HG03060 (cell line): ENCODE data around the gene RPS6KB2.
"Not testable (repeated sequence)": the region's sequence is repeated elsewhere in the genome, so short reads cannot be mapped to it uniquely, and the experiment has no call there.

Experiments used
- ATAC-seq: cut with Tn5 transposase; IDR thresholded peaks from one replicate; pipeline ENCODE4 v1.9.1; 2021; ENCODE audit warnings: low read depth, moderate number of reproducible peaks; ENCODE audit not compliant: unreplicated experiment

RPS6KB2 gene

DNA sequence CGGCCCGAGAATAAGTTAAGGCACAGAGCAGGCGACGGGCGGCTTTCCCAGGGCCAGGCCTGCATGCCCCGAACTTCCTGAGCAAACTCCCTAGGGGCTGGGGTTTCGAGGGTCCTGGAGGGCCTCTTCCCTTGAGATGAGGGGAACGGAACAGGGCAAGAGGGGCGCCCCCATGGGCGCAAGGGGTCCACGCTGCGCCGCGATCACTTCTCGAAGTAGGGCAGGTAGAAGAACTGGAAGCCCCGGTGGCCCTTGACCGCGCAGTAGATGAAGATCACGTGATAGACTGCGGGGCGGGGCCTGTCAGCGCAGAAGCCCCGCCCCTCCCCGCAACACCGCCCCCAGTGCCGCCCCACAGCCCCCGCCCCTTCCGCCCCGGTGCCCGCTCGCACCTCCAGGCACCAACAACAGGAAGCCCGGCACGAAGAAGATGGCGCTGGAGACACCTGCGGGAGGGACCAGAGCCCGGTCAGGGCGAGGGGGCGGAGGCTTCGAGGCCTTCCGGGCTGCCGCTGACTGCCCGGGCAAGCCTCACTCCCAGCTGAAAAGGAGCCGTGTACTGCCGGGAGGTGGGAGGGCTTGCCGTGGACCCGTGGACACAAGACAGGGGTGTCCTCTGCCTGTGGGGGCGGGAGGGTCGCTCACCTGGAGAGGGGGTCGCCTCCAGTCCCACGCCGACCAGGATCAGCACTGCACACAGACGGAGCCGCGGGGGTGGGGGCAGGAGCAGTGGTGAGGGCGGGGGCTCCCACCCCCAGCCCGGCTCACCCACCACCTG lies 36.3 kb downstream of the RPS6KB2 start:
- ATAC-seq, result no peak

DNA sequence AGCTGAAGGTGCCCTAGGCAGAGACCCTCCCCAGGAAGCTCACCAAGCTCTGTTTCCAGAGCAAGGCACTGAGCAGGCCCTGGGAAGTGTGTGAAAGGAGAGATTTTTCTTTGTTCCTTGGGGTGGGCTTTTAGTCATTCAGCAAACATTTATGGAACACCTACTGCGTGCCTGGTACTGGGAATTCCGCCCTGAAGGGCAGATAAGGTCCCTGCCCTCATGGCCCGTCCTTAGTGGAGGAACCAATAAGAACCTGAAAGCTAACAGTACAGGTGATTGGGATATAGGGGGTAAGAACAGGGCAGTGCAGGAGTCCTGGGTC lies 36.9 kb downstream of the RPS6KB2 start:
- ATAC-seq, result no peak

DNA sequence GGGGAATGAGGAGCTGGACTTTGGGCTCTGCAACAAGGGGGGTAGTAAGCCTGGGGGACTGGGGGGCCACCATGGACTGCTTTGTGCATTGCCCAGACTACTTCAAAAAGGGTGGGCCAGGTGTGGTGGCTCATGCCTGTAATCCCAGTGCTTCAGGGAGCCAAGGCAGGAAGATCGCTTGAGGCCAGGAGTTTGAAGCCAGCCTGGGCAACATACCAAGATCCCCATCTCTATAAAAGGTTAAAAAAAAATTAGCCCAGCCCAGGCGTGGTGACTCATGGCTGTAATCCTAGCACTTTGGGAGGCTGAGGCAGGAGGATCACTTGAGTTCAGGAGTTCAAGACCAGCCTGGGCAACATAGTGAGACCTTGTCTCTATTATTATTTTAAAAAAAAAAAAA lies 37.2 kb downstream of the RPS6KB2 start:
- not testable (repeated sequence) for ATAC-seq

DNA sequence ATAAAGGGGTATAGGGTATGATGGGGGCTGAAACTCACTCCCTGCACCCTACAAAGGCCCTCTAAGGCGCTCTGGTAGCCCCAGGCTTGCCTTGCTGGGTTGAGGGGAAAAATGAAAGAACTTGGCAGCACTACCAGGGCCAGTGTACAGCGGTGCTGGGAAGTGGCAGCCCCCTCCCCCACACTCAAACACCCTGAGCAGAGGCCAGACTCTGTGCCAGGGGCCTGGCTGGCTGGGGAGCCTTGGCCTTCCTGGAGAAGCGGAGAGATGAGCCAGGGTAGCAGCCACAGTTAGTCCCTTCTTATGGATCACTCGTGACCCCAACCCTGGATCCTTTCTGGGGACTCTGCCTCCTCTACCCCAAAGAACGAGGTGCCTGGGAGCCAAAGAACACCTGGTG lies 38.1 kb downstream of the RPS6KB2 start:
- ATAC-seq, result no peak

DNA sequence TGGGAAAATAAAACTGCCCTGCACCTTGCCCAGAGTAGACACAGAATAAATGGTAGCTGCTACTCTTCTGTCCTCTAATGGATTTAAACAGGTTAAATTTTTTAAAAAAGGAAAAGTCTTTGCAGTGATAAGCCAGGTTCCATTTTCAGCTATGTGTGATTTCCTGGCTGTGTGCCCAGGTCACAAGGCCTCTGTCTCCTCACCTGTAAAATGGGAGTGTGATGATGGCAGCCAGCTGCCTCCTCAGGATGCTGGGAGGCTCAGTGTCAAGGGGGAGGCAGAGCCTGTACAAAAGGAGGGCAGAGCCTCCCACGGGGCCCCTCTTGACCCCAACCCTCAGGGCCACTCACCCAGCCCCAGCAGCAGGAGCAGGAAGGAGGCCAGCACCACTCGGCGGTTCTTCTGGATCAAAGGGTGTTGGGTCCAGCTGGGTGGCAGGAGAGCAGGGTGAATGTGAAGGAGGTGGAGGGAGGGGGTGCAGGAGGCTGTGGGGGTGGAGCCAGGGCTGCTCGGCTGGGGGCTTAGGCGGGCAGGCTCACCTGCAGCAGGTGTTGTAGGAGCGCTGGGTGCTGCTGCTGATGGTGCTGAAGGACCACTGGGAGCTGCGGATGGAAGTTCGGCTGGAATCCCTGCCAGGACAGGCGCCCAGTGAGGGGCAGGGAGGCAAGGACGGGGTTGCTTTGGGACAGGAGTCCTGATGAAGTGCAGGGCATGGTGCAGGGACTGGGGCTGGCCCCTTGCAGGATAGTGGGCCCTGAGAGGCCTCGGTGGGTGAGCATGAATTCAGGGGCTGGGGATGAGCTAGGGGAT lies 38.9 kb downstream of the RPS6KB2 start:
- no peak for ATAC-seq

DNA sequence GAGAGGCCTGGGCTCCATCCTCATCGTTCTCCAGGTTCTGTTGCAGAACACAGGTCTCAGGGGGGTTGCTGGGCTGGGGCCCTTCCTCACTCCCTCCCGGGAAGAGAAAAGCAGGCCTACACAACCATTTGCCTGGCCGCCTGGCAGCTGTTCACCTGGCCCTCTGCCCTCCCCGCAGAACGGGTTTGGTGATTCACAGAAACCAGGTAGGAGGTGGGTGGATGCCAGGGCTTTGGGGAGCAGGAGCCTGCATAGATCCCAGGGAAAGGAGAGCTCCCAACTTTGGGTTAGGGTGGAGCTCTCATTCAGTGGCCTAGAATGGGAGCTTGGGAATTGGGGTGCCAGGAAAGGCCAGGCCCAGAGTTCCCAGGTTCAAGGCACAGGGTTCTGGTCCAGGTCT lies 39.8 kb downstream of the RPS6KB2 start:
- ATAC-seq, result no peak

DNA sequence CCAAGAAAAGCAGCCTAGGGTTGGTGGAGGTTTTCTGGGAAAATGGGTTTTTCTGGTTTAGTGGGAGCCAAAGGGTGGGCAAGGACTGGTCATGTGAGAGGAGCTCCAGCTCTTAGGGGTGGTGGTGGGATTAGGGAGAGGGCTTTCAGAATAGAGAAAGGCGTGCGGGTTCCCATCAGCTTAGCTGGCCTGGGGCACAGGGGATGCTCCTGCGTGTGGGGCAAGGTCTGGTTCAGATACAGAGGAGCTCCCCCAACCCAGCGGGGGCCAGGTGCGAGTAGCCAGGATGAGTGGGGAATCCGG lies 40.1 kb downstream of the RPS6KB2 start:
- no peak for ATAC-seq

DNA sequence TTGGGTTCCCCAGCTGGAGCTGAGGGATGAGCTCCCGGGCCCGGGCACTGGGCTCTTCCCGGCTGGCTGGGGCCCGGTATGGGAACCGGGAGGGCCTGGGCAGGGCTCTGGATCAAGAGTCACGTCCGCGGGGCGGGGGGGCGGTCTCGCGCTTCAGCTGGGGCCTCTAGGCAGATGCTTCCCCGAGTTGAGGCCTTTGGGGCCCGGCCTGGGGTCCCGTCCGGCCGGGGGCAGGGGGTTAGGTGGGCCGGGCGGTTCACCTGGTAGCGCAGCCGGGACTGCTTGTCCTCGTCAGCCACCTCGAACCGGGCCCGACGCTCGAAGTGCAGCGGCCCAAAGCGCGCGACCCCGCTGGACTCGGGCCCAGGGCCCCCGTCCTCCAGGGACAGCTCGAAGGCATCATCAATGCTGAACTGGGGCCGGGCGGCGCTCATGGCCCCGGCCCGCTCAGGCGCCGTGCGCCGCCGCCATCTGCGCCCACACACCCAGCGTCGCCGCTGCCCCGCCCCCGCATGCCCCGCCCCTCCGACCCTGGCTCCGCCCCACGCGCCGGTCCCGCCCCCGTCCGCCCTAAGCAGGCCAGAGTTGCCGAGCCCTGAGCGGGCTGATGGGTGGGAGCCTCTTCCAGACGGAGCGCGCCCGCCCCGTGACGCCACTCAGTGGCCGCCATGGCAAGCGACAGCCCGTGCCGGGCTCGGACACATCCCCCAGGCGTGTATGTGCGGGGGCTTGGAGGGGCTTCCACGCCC lies 40.6 kb downstream of the RPS6KB2 start, which contains the start of gene TMEM134:
Gene TMEM134 (minus strand): TSS at position 493 of the 749 bp plus-strand sequence. CDS start 59 bp downstream, at position 434.
- ATAC-seq, result peak; percentile 28

DNA sequence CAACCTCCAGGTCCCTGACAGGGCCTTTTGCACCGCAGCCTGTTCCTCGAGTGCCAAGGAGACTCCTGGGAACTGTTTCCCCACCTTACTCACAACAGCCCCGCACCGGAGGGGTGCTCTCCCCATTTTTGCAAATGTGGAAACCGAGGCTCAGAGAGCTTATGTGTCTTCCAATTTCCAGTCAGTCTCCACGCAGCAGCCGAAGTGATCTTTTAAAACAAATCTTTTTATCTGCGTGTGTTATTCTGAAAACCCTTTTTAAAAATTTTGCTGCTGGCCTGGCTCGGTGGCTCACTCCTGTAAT lies 41.2 kb downstream of the RPS6KB2 start:
- no peak for ATAC-seq

DNA sequence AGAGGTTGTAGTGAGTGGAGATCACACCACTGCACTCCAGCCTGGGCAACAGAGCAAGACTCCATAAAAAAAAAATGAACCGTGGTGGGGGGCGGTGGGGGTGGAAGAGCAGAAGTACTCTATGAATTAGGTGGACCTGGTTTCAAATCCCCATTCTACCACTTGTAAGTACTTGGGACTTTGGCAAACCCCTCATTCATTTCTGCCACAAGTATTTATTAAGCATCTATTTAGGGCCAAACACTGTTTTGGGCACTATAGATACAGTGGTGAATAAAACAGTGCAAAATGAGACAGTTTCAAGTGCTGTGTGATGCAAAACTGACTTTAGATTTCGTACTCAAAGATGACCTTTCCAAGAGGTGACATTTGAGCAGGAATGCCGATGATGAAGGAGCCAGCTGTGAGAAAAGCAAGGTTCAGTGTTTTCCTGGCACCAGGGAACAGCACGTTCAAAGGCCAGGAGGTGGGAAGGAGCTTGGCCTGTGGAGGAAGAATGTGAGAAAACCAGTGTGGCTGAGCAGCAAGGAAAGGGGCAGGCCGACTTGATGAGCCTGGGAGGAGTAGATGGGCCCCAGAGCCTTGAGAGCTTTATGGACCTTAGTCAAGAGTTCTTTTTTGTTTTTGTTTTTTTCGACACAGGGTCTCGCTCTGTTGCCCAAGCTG lies 42.2 kb downstream of the RPS6KB2 start:
- no peak for ATAC-seq

DNA sequence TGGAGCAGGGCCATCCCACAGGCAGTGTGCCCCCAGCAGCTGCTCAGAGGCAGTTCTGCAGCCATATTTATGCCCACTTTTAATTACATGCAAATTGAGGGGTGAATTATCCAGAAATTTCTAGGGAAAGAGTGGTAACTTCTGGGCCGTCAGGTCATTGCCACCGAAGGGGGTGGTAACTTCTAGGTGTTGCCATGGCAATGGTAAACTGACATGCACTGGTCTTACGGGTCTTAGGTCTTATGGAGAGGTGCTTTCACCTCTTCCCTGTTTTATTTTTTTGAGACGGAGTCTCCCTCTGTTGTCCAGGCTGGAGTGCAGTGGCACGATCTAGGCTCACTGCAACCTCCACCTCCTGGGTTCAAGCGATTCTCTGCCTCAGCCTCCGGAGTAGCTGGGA lies 44.6 kb downstream of the RPS6KB2 start:
- no peak for ATAC-seq

DNA sequence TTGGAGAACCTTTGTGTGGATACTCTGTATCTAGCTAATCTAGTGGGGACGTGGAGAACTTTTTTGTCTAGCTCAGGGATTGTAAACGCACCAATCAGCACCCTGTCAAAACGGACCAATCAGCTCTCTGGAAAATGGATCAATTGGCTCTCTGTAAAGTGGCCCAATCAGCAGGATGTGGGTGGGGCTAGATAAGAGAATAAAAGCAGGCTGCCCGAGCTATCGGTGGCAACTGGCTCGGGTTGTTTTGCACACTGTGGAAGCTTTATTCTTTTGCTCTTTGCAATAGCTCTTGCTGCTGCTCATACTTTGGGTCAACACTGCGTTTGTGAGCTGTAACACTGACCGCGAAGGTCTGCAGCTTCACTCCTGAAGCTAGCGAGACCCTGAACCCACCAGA lies 48.4 kb downstream of the RPS6KB2 start:
- ATAC-seq, result not testable (repeated sequence)

DNA sequence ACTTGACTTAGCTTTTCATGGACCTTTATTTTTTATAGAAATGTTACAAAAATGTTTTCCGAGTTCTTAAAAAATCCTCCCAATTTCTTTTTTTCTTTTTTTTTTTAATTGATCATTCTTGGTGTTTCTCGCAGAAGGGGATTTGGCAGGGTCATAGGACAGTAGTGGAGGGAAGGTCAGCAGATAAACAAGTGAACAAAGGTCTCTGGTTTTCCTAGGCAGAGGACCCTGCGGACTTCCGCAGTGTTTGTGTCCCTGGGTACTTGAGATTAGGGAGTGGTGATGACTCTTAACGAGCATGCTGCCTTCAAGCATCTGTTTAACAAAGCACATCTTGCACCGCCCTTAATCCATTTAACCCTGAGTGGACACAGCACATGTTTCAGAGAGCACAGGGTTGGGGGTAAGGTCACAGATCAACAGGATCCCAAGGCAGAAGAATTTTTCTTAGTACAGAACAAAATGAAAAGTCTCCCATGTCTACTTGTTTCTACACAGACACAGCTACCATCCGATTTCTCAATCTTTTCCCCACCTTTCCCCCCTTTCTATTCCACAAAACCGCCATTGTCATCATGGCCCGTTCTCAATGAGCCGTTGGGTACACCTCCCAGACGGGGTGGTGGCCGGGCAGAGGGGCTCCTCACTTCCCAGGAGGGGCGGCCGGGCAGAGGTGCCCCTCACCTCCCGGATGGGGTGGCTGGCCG lies 49.2 kb downstream of the RPS6KB2 start:
- not testable (repeated sequence) for ATAC-seq

DNA sequence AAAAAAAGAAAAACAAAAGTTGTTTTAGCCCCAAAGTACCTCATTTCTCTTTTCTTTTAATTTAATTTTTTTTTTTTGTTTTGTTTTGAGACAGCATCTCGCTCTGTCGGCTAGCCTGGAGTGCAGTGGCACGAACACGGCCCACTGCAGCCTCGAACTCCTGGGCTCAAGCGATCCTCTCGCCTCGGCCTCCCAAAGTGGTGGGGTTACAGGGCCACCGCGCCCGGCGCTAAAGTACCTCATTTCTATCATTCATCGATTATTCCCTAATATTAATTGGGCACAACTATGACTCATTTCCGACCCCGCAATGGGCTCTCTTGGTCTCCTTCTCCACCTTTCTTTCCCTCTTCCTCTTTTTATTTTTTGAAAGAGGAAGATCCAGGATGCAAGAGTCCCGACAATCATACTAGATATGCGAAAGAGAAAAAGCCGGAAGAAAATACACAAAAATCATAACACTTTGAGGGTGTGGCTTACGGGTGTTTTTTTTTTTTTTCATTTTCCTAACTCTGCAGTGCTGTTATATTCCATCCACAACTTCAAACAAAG lies 54.1 kb downstream of the RPS6KB2 start:
- ATAC-seq, result no peak

DNA sequence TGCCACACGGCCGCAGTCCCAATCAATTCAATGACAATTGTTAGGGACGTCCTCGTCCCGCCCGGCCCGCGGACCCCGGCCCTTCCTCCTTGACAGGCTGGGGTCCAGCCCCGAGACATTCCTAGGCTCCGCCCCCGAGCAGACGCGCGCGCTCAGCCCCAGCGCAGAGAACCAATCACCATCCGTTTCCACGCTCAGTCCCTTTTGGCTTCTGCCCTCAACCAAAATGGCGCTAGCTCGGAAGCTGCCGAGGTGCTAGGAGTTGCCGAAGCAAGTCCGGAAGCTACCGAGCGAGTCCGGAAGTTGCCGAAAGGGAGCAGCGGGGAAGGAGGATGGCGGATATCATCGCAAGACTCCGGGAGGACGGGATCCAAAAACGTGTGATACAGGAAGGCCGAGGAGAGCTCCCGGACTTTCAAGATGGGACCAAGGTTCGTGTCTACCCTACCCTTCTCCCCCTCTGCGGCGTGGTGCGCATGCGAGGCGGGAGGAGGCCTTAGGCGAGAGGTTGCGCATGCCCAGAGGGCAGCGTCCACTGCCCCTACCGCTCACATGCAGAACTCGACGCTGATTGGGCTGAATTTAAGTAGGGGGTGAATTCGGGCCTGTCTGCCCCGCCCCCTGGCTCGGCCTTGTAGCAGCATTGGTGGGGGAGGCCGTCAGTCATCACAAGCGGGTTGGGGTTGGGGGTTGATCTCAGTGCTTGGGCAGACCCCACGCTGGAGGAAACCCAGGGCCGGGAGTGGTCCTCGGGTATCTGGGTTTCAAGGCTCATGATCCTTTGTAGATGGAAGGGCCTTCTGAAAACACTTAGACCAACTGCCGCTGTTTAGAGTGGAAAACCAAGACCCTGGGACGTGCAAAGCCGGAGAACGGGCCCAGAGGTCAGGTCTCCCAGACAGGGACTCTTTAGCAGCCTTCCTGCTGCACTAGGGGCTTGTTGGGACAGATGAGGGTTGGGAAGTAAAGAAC lies 54.8 kb downstream of the RPS6KB2 start, which contains the start of gene AIP:
Gene AIP (plus strand): TSS at position 200 of the 972 bp plus-strand sequence. CDS start 133 bp downstream, at position 333.
- ATAC-seq, result peak; percentile 52

DNA sequence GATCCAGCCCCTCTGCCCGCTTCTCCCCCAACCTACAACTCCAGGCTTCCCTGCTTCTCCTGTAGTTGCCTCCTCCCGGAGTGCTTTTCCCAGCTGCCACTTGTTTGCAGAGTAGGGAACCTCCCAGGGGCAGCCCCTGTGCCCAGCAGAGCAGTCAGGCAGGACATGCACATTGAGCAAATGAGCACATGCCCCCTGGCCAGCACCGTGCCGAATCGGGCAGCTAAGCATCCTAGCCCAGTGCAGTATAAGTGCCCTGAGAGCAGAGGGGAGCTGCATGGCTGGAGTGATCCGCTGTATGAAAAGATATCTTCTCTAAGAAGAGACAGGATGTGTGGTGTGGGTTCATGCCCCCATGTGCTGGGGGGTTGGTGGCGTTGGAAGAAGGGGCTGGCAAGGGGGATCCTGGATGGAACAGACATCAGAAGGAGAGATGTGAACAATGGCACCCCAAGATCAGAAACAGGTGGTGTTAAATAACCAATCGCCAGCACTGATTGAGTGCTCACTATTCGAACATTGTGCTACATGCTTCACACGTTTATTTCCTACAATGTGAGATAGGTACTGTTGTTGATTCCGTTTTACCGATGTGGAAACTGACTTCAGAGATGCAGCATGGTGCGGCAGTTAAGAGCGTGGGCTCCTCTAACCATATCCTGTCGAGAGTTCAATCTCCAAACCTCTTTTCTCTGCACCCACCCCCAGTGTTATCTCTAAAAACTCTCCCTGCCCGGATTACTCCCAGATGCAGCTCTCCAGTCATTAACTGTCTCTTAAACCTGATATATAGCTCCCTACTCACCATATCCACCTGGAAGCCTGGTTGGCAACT lies 55.8 kb downstream of the RPS6KB2 start:
- ATAC-seq, result no peak

DNA sequence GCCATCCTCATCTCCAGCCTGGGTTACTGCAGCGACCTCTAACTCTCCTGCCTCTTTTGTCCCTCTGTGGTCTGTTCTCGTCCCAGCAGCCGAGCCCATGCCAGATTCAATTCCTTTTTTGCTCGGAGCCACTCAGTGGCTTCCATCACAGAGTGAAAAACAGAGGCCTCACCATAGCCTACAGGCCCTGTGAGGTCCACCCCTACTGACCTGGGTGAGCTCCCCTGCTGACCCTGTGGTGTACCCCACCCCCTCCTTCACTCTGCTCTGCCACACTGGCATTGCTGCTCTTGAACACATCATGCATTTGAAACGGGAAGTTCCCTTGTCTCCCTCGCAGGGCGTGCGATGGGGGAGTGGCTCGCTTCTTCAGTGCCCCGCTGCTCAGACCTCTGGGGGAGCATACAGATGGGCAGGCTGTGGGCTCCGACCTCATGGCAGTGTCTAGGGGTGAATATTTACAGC lies 56.6 kb downstream of the RPS6KB2 start:
- ATAC-seq, result no peak
